SH-SY5Y (cell line): ENCODE data around the gene ALLC.

ENCODE experiments used
- GATA2 ChIP-seq: IDR thresholded peaks from 2 replicates; pipeline ENCODE4 v1.6.1; 2011; ENCODE audit warnings: mild to moderate bottlenecking, low read depth, low read length
- GATA3 ChIP-seq: IDR thresholded peaks from 2 replicates; pipeline ENCODE4 v1.6.1; 2011; ENCODE audit warnings: low read depth, mild to moderate bottlenecking, low read length, moderate library complexity

- TF ChIP-seq GATA2, result no peak
- no peak for TF ChIP-seq GATA3
Measured at GRCh38 chr2:3659447-3660432, 1.7 kb downstream of the ALLC start.
